Thoracic aorta (tissue), 2 donors: Measurements from ENCODE around the gene FOXP1. TPM values are rescaled to one million over a fixed set of nuclear protein-coding genes. Genes with fewer than 3 reads are reported as not detected.
"Not testable (repeated sequence)": the region's sequence is repeated elsewhere in the genome, so short reads cannot be mapped to it uniquely, and the experiment has no call there.

Experiments used
- ATAC-seq: fragments of 150-250 bp; one replicate; pipeline ENCODE4 v1.8.0; 2017; ENCODE audit warnings: low read depth; ENCODE audit not compliant: insufficient number of reproducible peaks, low FRiP score
- DNase-seq: peaks from one replicate; pipeline ENCODE4 v3.0.0-alpha.2; 2020; ENCODE audit warnings: low spot score
- H3K27ac ChIP-seq, 2 donors: fragments of 200-600 bp; sonication (generic); 1 replicate in 1 of 2; 2 replicates in 1 of 2; pipeline ENCODE4 v1.5.1; 2016; ENCODE audit warnings: mild to moderate bottlenecking in 2 of 2, moderate library complexity in 2 of 2
- H3K27me3 ChIP-seq: fragments of 200-600 bp; sonication (generic); replicated peaks from 2 replicates; pipeline ENCODE4 v1.6.0; 2016; ENCODE audit warnings: mild to moderate bottlenecking; ENCODE audit not compliant: insufficient read depth
- H3K36me3 ChIP-seq: fragments of 200-600 bp; sonication (generic); one replicate; pipeline ENCODE4 v1.5.1; 2016
- H3K4me1 ChIP-seq, 2 donors: fragments of 200-600 bp; sonication (generic); 1 replicate in 1 of 2; 2 replicates in 1 of 2; pipeline versions ENCODE4 v1.5.1 to v1.6.0; 2016; ENCODE audit warnings: low read depth in 2 of 2, mild to moderate bottlenecking in 1 of 2; ENCODE audit not compliant: control insufficient read depth in 1 of 2
- H3K4me3 ChIP-seq: fragments of 200-600 bp; sonication (generic); 2 replicates; pipeline ENCODE4 v1.5.1; 2016; ENCODE audit warnings: mild to moderate bottlenecking
- H3K9me3 ChIP-seq: fragments of 200-600 bp; sonication (generic); 2 replicates; pipeline ENCODE4 v1.5.1; 2016
- total RNA-seq, 2 donors: library from RNA; depleted of rRNA; stranded (reverse); fragments of >200 nt; gene quantifications; one replicate each; pipeline versions ENCODE4 v1.1.0 to v1.2.3, GENCODE V29; 2016
- TF ChIP-seq, protein P1 (sequence below): fragments of 200-600 bp; sonication (generic); IDR thresholded peaks from one replicate; pipeline ENCODE4 v1.5.1; 2019; ENCODE audit warnings: antibody characterized with exemption

FOXP1 gene
- total RNA-seq, 2 donors from 2014 or later = 176 to 255 TPM

DNA sequence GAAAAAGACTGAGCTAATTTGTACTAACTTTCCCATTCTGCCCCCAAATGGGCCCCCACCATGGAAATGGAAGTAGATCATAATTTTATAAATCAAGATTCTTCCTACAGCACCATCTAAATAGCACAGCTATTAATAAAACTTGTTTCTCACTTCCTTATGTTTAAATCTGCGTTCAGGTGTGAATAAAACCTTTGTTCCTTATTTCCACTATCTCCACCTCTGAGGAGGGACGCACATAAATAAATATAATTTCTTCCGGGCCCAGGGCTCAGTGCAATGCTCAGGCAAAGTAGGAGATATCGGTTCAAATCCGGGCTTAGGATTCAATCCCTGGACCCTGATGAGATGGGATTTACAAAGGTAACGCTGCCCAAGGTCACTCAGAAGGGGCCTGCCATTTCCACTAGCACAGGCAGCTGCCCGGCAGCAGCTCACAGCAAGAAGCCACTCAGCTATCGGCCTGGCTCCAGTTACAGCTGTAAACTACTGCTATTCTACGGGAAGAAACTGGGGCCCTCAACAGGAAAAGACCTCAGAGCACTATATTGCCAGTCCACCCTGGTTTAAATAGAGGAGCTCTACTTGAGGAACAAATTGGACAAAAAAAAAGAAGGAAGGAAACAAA is 52.5 kb downstream of the FOXP1 start:
- no peaks in the 10 kb centered on the region for H3K9me3 ChIP-seq
- no peak for DNase-seq
- TF ChIP-seq, protein P1, sequence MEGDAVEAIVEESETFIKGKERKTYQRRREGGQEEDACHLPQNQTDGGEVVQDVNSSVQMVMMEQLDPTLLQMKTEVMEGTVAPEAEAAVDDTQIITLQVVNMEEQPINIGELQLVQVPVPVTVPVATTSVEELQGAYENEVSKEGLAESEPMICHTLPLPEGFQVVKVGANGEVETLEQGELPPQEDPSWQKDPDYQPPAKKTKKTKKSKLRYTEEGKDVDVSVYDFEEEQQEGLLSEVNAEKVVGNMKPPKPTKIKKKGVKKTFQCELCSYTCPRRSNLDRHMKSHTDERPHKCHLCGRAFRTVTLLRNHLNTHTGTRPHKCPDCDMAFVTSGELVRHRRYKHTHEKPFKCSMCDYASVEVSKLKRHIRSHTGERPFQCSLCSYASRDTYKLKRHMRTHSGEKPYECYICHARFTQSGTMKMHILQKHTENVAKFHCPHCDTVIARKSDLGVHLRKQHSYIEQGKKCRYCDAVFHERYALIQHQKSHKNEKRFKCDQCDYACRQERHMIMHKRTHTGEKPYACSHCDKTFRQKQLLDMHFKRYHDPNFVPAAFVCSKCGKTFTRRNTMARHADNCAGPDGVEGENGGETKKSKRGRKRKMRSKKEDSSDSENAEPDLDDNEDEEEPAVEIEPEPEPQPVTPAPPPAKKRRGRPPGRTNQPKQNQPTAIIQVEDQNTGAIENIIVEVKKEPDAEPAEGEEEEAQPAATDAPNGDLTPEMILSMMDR = no peak
- H3K4me3 ChIP-seq = no peak overlapping the region
- H3K4me1 ChIP-seq = peaks cover 0 to 16% of the 10 kb centered on the region in 2 donors
- H3K36me3 ChIP-seq = no peaks in the 10 kb centered on the region
- H3K27ac ChIP-seq = no peak overlapping the region
- ATAC-seq = no peak
- H3K27me3 ChIP-seq = no peaks in the 10 kb centered on the region

DNA sequence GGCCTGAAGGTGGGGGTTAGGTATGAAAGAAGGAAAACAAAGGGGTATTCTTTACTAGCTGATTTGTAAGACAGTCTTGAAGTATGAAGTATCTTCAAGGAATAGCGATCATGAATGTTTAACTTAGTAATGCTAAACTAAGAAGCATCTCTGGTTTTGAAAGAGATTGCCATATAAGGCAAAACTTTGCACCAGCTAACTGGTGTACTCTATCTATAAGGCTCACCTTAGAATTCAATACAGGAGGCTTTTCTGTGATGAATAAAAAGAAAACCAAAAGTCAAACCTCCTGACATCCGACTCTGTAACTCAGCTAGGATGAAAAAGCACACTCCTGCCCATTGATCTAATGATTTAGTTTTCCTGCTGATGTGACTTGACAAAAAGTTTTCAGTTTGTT is 54.7 kb downstream of the FOXP1 start:
- H3K36me3 ChIP-seq = no peaks in the 10 kb centered on the region
- no peaks in the 10 kb centered on the region for H3K9me3 ChIP-seq
- DNase-seq = no peak
- peaks cover 0 to 17% of the 10 kb centered on the region in 2 donors for H3K4me1 ChIP-seq
- no peak for ATAC-seq
- TF ChIP-seq, protein P1 = no peak
- H3K4me3 ChIP-seq = no peak overlapping the region
- no peak overlapping the region for H3K27ac ChIP-seq
- H3K27me3 ChIP-seq = no peaks in the 10 kb centered on the region

DNA sequence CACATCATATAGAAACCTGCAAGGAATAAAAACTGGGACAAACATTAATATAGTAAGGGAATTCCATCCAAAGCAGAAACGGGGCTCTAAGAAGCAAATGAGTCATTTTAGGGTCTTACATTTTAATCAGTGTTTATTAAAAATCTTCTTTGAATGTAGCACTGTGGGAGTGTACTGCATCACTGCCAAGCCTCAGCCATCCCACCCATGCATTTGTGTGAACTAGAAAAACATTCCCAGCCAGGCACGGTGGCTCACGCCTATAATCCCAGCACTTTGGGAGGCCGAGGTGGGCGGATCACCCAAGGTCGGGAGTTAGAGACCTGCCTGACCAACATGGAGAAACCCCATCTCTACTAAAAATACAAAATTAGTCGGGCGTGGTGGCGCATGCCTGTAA is 57.1 kb downstream of the FOXP1 start:
- H3K4me1 ChIP-seq = peaks cover 8 to 26% of the 10 kb centered on the region in 2 donors
- not testable (repeated sequence) for H3K27me3 ChIP-seq, H3K4me3 ChIP-seq, H3K27ac ChIP-seq, H3K9me3 ChIP-seq, ATAC-seq, DNase-seq, H3K36me3 ChIP-seq

DNA sequence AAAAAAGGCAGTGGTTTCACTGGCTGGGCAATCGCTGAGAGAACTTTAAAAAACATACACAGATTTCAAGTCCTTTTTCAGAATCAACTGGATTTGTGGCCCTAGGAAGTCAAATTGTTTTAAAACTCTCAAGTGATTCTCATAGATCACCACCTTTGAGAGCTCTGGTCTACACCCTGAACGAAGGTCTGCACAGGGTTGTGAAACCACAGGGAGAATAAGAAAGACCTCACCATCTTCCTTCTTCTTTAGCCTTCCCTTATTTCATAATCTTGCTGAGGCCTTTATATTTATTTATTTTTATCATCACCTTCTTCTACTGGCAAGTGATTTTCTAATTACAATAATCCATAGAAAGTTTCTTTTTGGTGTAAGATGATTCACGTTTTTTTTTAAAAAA is 58.1 kb downstream of the FOXP1 start:
- ATAC-seq (no peak), DNase-seq (no peak)
- TF ChIP-seq, protein P1 = no peak
- Histone ChIP-seq H3K9me3 (no peaks in the 10 kb centered on the region), H3K27me3 (no peaks in the 10 kb centered on the region), H3K36me3 (no peaks in the 10 kb centered on the region), H3K4me1 (peaks cover 8 to 30% of the 10 kb centered on the region in 2 donors), H3K27ac (no peak overlapping the region), H3K4me3 (no peak overlapping the region)

DNA sequence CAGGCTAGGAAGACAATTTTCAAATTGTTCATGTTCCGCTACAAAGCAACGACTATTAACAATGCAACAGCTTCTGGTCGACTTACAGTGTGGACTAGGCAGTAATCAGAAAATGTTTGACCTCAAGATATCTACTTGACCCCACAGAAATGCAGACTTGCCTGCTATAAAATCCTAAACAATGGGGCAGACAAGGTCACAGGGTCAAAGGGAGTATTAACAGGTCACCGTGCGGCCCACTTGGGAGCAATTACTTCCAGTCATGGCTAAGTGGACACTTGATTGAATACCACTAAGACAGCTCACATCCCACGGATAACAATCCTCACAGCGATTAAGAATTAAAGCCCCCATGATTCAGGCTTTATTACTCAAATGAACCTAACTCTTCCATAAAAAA is 58.9 kb downstream of the FOXP1 start:
- no peak for DNase-seq
- TF ChIP-seq, protein P1 = no peak

DNA sequence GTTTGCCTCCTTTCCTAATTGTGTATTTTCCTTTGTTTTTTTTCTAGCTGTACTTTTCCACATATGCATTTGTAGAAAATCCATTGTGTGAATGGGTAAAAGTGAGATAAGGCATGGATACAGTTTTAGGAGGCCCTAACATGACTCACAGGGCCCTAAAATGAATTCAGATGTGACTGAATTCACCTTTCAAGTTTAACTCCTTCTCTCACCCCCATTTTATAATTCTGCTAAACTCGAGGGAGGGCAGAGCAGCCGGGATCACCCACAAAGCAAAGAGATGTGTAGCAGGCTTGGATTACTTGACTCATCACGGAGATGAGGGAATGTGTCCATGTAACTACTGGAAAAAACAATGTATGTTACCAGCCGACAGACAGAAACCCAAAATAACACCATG is 59.9 kb downstream of the FOXP1 start:
- Histone ChIP-seq H3K27me3 (no peaks in the 10 kb centered on the region), H3K4me1 (peaks cover 8 to 30% of the 10 kb centered on the region in 2 donors), H3K9me3 (no peaks in the 10 kb centered on the region), H3K36me3 (no peaks in the 10 kb centered on the region), H3K27ac (no peak overlapping the region), H3K4me3 (no peak overlapping the region)
- DNase-seq (no peak), ATAC-seq (no peak)
- TF ChIP-seq, protein P1 = no peak

More for the DNA sequence above, 58.9 kb downstream of the FOXP1 start:
- Histone ChIP-seq H3K4me3 (no peak overlapping the region), H3K27ac (no peak overlapping the region), H3K9me3 (no peaks in the 10 kb centered on the region), H3K27me3 (no peaks in the 10 kb centered on the region), H3K36me3 (no peaks in the 10 kb centered on the region), H3K4me1 (peaks cover 8 to 30% of the 10 kb centered on the region in 2 donors)
- no peak for ATAC-seq
